ENCODE data around the gene PDXP. TPM values are rescaled to one million over a fixed set of nuclear protein-coding genes. Genes with fewer than 3 reads are reported as not detected.
A peak's percentile ranks its signal among the peaks of the same experiment; 100 is the strongest.

PDXP gene
- total and polyA plus RNA-seq, 11 donors = 12.8 to 36.4 (median 25.9) TPM

DNA sequence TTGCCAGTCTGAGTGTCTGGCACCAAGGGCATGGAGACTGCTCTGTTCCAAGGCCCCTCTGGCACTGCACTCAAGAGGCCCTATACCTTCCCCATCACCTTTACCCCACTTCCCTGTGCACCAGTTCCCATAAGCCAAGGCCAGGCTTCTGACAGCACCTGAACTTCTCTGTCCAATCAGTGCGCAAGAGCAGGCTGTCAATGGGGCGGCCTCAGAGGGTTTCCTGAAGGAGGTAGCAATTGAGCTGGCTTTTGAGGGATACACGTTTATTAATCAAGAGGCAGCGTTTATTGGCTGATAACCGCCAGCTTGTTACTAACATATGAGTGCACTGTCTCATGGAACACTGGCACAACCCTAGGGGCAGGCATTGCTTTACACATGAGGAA lies 17.0 kb upstream of the PDXP start:
- intact Hi-C loops (cut with DNase I) = loop anchor here in 6 of 10 donors (5.0 to 10.0 kb wide), 5 partner anchors 36 to 153 kb away; partner anchors contain the start of gene LGALS1 (in 1 of the 6)
- peaks cover 0 to 51% (median 0%) of the 10 kb centered on the region in 9 donors for H3K36me3 ChIP-seq
- TF ChIP-seq, protein P1, sequence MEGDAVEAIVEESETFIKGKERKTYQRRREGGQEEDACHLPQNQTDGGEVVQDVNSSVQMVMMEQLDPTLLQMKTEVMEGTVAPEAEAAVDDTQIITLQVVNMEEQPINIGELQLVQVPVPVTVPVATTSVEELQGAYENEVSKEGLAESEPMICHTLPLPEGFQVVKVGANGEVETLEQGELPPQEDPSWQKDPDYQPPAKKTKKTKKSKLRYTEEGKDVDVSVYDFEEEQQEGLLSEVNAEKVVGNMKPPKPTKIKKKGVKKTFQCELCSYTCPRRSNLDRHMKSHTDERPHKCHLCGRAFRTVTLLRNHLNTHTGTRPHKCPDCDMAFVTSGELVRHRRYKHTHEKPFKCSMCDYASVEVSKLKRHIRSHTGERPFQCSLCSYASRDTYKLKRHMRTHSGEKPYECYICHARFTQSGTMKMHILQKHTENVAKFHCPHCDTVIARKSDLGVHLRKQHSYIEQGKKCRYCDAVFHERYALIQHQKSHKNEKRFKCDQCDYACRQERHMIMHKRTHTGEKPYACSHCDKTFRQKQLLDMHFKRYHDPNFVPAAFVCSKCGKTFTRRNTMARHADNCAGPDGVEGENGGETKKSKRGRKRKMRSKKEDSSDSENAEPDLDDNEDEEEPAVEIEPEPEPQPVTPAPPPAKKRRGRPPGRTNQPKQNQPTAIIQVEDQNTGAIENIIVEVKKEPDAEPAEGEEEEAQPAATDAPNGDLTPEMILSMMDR (IDR thresholded peaks at IDR 0.05) = no peak
- TF ChIP-seq POLR2A (IDR thresholded peaks at IDR 0.05) = no peak
- no peak for ATAC-seq
- DNase-seq = no peak
- H3K4me1 ChIP-seq = peaks cover 0 to 70% (median 16%) of the 10 kb centered on the region in 12 donors
- peaks cover 0 to 9% (median 0%) of the 10 kb centered on the region in 9 donors for H3K27me3 ChIP-seq
- peak overlapping the region in 1 of 12 donors; percentile 77 for H3K4me3 ChIP-seq
- WGBS, 4 donors = 89 to 97% (median 94%) methylated on average over 5 of the region's 5 CpGs
- no peak overlapping the region for H3K27ac ChIP-seq
- no peaks in the 10 kb centered on the region for H3K9me3 ChIP-seq

DNA sequence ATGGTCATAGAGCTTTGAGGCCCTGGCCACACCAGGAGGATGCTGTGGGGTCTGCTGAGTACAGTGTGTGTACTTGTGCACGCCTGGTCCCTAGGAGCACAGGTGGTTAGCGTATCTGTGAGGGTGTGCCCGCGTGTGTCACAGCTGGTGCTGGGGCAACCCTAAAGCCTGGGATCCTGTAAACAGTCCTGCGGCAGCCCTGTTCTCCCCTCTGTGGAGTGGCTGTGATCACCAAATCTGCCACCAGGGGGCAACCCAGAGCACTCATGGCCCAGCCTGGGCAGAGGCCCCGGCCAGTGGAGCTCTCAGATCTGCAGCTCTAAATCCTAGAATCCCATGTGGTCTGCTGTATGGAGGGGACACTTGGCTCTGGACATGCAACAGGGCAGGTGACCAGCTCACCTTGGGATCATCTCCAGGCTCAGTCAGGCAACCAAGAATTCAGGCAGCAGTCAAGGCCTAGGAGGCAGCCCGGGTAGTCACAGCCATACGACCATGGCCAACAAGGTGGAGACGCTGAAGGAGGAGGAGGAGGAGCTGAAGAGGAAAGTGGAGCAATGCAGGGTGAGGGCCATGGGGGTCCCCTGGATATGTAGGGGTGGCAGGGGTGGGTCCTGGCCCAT lies 15.2 kb upstream of the PDXP start:
- TF ChIP-seq, protein P1 (IDR thresholded peaks at IDR 0.05) = peak; percentile 84 to 98 (median 94)
- TF ChIP-seq POLR2A (IDR thresholded peaks at IDR 0.05) = no peak
- 35 to 39% (median 38%) methylated on average over 8 to 9 of the region's 9 CpGs for WGBS, 4 donors

DNA sequence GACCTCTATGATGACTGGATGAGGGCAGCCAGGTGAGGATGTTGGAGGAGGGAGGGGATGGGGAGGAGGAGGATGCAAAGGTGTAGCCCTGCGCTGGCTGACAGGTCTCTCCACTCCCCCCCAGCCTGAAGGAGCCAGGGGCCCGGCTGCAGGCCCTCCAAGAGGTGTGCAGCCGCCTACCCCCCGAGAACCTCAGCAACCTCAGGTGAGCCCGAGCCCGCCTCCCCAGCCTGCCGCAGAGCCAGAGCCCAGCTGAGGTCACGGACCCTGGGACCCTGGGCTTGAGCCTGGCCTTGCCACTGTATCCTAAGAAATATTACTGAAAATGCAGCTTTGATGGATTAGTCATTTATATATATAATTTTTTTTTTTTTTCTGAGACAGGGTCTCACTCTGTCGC lies 11.2 kb upstream of the PDXP start:
- 92 to 98% (median 97%) methylated on average over 9 of the region's 9 CpGs for WGBS, 4 donors
- peaks cover 0 to 98% (median 0%) of the 10 kb centered on the region in 9 donors for H3K36me3 ChIP-seq
- intact Hi-C loops (cut with DNase I) = loop anchor here in 3 of 10 donors (5.0 to 10.0 kb wide), 4 partner anchors 40 to 147 kb away; partner anchors contain the start of gene NOL12 (in 1 of the 3)

More for the DNA sequence above, 15.2 kb upstream of the PDXP start:
- intact Hi-C loops (cut with DNase I) = loop anchor here (1.0 to 10.0 kb wide), 10 partner anchors 34 to 151 kb away; partner anchors contain the start of gene LGALS1 (in 1 of the 10)
- ATAC-seq (peak; percentile 81 to 90 (median 86)), DNase-seq (peak; percentile 82 to 92 (median 85))
- Histone ChIP-seq H3K27ac (no peak overlapping the region), H3K4me1 (peaks cover 0 to 53% (median 15%) of the 10 kb centered on the region in 12 donors), H3K4me3 (no peak overlapping the region), H3K36me3 (peaks cover 0 to 69% (median 0%) of the 10 kb centered on the region in 9 donors), H3K9me3 (no peaks in the 10 kb centered on the region), H3K27me3 (peaks cover 0 to 9% (median 0%) of the 10 kb centered on the region in 9 donors)

DNA sequence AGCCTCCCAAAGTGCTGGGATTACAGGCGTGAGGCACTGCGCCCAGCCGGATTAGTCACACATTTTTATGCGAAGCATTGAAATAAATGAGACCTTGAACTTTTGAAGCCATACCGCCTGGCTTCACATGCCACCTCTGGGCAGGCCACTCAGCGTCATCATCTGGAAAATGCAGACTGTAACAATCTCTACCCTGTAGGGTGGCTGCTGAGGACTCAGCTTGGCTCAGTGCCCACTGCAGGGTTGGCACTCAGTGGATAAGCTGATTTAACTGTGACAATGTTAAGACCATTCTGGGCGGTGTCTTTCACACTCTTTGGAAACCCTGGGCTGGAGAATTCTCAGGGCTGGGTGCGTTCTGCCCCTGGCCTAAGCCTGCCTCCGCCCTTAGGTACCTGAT lies 10.6 kb upstream of the PDXP start:
- no peak overlapping the region for H3K4me3 ChIP-seq
- no peak overlapping the region for H3K27ac ChIP-seq
- H3K36me3 ChIP-seq = peaks cover 0 to 100% (median 0%) of the 10 kb centered on the region in 9 donors
- no peaks in the 10 kb centered on the region for H3K27me3 ChIP-seq
- peaks cover 0 to 10% (median 3%) of the 10 kb centered on the region in 12 donors for H3K4me1 ChIP-seq
- intact Hi-C loops (cut with DNase I) = loop anchor here in 3 of 10 donors (5.0 to 10.0 kb wide), 4 partner anchors 39 to 147 kb away; partner anchors contain the start of gene NOL12 (in 1 of the 3)
- TF ChIP-seq, protein P1 (IDR thresholded peaks at IDR 0.05) = no peak
- no peak for TF ChIP-seq POLR2A (IDR thresholded peaks at IDR 0.05)
- DNase-seq (no peak), ATAC-seq (no peak)
- no peaks in the 10 kb centered on the region for H3K9me3 ChIP-seq
- 84 to 91% (median 86%) methylated on average over 7 to 9 of the region's 9 CpGs for WGBS, 4 donors

More for the DNA sequence above, 11.2 kb upstream of the PDXP start:
- H3K9me3 ChIP-seq = no peaks in the 10 kb centered on the region
- H3K4me1 ChIP-seq = peaks cover 0 to 16% (median 3%) of the 10 kb centered on the region in 12 donors
- TF ChIP-seq POLR2A (IDR thresholded peaks at IDR 0.05) = no peak
- TF ChIP-seq, protein P1 (IDR thresholded peaks at IDR 0.05) = no peak
- H3K27ac ChIP-seq = no peak overlapping the region
- H3K4me3 ChIP-seq = no peak overlapping the region
- DNase-seq (no peak), ATAC-seq (no peak)
- H3K27me3 ChIP-seq = no peaks in the 10 kb centered on the region
